Erythroblast (primary cell): ENCODE data around the gene RAP2A.

Source experiments
- GATA1 ChIP-seq: IDR thresholded peaks from 2 replicates; pipeline ENCODE4 v1.6.1; 2011; ENCODE audit warnings: low read depth, mild to moderate bottlenecking, control low read depth, low read length, moderate library complexity
- POLR2A ChIP-seq: IDR thresholded peaks from 2 replicates; pipeline ENCODE4 v1.6.1; 2011; ENCODE audit warnings: mild to moderate bottlenecking, low read length

DNA sequence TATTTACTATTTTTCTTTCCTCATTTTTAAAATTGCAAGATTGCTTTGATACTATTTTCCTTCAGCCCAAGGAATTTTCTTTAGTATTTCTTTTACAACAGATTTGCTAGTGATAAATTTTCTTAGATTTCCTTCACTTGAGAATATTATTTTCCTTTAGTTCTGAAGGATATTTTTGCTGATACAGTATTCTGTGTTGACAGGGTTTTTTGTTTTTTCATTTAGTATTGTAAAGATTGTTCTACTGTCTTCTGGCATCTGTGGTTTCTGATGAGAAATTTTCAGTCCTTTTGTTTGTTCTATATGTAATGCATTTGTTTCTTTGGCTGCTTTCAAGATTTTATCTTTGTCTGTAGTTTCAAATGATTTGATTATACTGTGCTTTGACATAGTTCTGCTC, 20.7 kb downstream of the RAP2A start:
- TF ChIP-seq POLR2A = no peak
- TF ChIP-seq GATA1 = no peak
